PC-9 (cell line): ENCODE results near the gene AADAT. TPM values are rescaled to one million over a fixed set of nuclear protein-coding genes. Genes with fewer than 3 reads are reported as not detected.
"Not testable (repeated sequence)": the region's sequence is repeated elsewhere in the genome, so short reads cannot be mapped to it uniquely, and the experiment has no call there.

Experiments
- BruUV-seq: library from RNA; stranded (reverse); fragments of 400-500 nt; replicated peaks from 2 replicates; lab custom pipeline; 2021; lab: Mats Ljungman, UMichigan
- CTCF ChIA-PET: fragments of 300-600 bp; sonication (Branson Sonifier 250); formaldehyde crosslinking; loops from one replicate; lab custom pipeline; 2022; ENCODE audit warnings: antibody characterized with exemption; lab: Charles Lee
- POLR2A ChIA-PET: fragments of 300-600 bp; sonication (Branson Sonifier 250); formaldehyde crosslinking; loops from one replicate; lab custom pipeline; 2022; ENCODE audit warnings: antibody characterized with exemption; ENCODE audit not compliant: unreplicated experiment; lab: Charles Lee
- DNase-seq, 2 experiments: peaks; one replicate each; pipeline versions ENCODE4 v3.0.0 to v3.0.0-alpha.2; 2015 to 2022; ENCODE audit warnings: mixed read lengths in 1 of 2
- H2AFZ ChIP-seq: fragments of 200-600 bp; sonication (generic); 2 replicates; pipeline ENCODE4 v1.8.1; 2017; ENCODE audit warnings: antibody characterized with exemption
- H3F3A ChIP-seq: fragments of 200-600 bp; sonication (generic); 2 replicates; pipeline ENCODE4 v1.8.1; 2017; ENCODE audit warnings: antibody characterized with exemption, mild to moderate bottlenecking, low read depth; ENCODE audit not compliant: insufficient read depth
- H3K27ac ChIP-seq: fragments of 200-600 bp; sonication (generic); 2 replicates; pipeline ENCODE4 v1.6.1; 2016; ENCODE audit warnings: mixed run types
- H3K27me3 ChIP-seq: fragments of 200-600 bp; sonication (generic); 2 replicates; pipeline ENCODE4 v1.6.1; 2016; ENCODE audit warnings: low read depth, mixed run types; ENCODE audit not compliant: insufficient read depth
- H3K36me3 ChIP-seq: fragments of 200-600 bp; sonication (generic); 2 replicates; pipeline ENCODE4 v1.6.1; 2016; ENCODE audit warnings: low read depth, mixed run types
- H3K4me1 ChIP-seq: fragments of 200-600 bp; sonication (generic); replicated peaks from 2 replicates; pipeline ENCODE4 v1.6.1; 2016; ENCODE audit warnings: mixed run types; ENCODE audit not compliant: insufficient read depth
- H3K4me2 ChIP-seq: fragments of 200-600 bp; sonication (generic); 2 replicates; pipeline ENCODE4 v1.6.1; 2017; ENCODE audit warnings: mixed run types
- H3K4me3 ChIP-seq: fragments of 200-600 bp; sonication (generic); 2 replicates; pipeline ENCODE4 v1.6.1; 2016; ENCODE audit warnings: mixed run types
- H3K79me2 ChIP-seq: fragments of 200-600 bp; sonication (generic); 2 replicates; pipeline ENCODE4 v1.6.1; 2017; ENCODE audit warnings: low read depth, mixed run types
- H3K9me2 ChIP-seq: fragments of 200-600 bp; sonication (generic); 2 replicates; pipeline ENCODE4 v1.8.1; 2017; ENCODE audit warnings: mild to moderate bottlenecking; ENCODE audit not compliant: insufficient read depth
- H3K9me3 ChIP-seq: fragments of 200-600 bp; sonication (generic); 2 replicates; pipeline ENCODE4 v1.8.1; 2016; ENCODE audit warnings: low read depth; ENCODE audit not compliant: insufficient read depth
- H4K20me1 ChIP-seq: fragments of 200-600 bp; sonication (generic); 2 replicates; pipeline ENCODE4 v1.8.1; 2017; ENCODE audit not compliant: insufficient read depth
- CTCF ChIP-seq: fragments of 200-600 bp; sonication (generic); conservative IDR thresholded peaks from 2 replicates; pipeline ENCODE4 v1.6.1; 2017; ENCODE audit warnings: mixed run types, antibody characterized with exemption, mild to moderate bottlenecking, moderate library complexity
- EZH2 ChIP-seq: fragments of 200-600 bp; sonication (generic); IDR thresholded peaks from 2 replicates; pipeline ENCODE4 v1.8.0; 2017; ENCODE audit warnings: antibody characterized with exemption, low read depth
- intact Hi-C: fragments of 100-400 bp; cut with micrococcal nuclease; formaldehyde crosslinking; loops from one replicate; pipeline ENCODE4 v1.10.0; 2022; ENCODE audit not compliant: unreplicated experiment
- total RNA-seq: library from RNA; stranded (reverse); gene quantifications from 2 replicates; pipeline ENCODE4 v1.2.3, GENCODE V29; 2021

AADAT gene
- total RNA-seq, 1 experiment from 2014 or later: 2.6 TPM

- Histone ChIP-seq H3K4me2 (no peak overlapping the region), H3K9me3 (no peaks in the 10 kb centered on the region), H4K20me1 (no peaks in the 10 kb centered on the region), H3K9me2 (no peaks in the 10 kb centered on the region), H3K36me3 (no peaks in the 10 kb centered on the region), H3K27ac (no peak overlapping the region), H3K4me3 (no peak overlapping the region), H3K79me2 (no peaks in the 10 kb centered on the region), H3K27me3 (no peaks in the 10 kb centered on the region), H3K4me1 (no peaks in the 10 kb centered on the region), H3F3A (no peaks in the 10 kb centered on the region), H2AFZ (no peak overlapping the region)
- no TSS peak for BruUV-seq
- ChIA-PET POLR2A (no interaction called here), CTCF (no interaction called here)
- TF ChIP-seq EZH2 (no peak), CTCF (no peak)
- intact Hi-C loops: no loop called here
- DNase-seq: no peak
These were observed 12.7 kb upstream of the AADAT start for GRCh38 chr4:170102426-170102825.

- H3K27ac ChIP-seq, POLR2A ChIA-PET, H4K20me1 ChIP-seq, CTCF ChIA-PET, DNase-seq, H3K27me3 ChIP-seq, H3K4me3 ChIP-seq, intact Hi-C loops, H2AFZ ChIP-seq, H3K9me2 ChIP-seq, H3K9me3 ChIP-seq, H3K79me2 ChIP-seq, H3K36me3 ChIP-seq, H3K4me2 ChIP-seq, H3F3A ChIP-seq, H3K4me1 ChIP-seq, BruUV-seq: not testable (repeated sequence)
These were observed 8.4 kb upstream of the AADAT start for GRCh38 chr4:170098171-170098570.

- CTCF ChIA-PET: no interaction called here
- no peak for TF ChIP-seq EZH2
- no peak for TF ChIP-seq CTCF
- intact Hi-C loops: no loop called here
- Histone ChIP-seq H2AFZ (no peak overlapping the region), H3K9me2 (no peaks in the 10 kb centered on the region), H4K20me1 (no peaks in the 10 kb centered on the region), H3K4me3 (no peak overlapping the region), H3K27me3 (no peaks in the 10 kb centered on the region; the same call in 1 of the 2 replicates), H3K4me2 (no peak overlapping the region), H3K4me1 (no peaks in the 10 kb centered on the region), H3K36me3 (no peaks in the 10 kb centered on the region), H3K79me2 (no peaks in the 10 kb centered on the region), H3F3A (no peaks in the 10 kb centered on the region), H3K27ac (no peak overlapping the region), H3K9me3 (no peaks in the 10 kb centered on the region)
- no peak for DNase-seq
- no TSS peak for BruUV-seq
- POLR2A ChIA-PET: no interaction called here
These were observed 7.9 kb upstream of the AADAT start for GRCh38 chr4:170097681-170098080.

- no TSS peak for BruUV-seq
- no peaks in the 10 kb centered on the region for H3F3A ChIP-seq
- H3K4me3 ChIP-seq: no peak overlapping the region
- 0 out of 2 replicates have a peak, but pooled peaks cover 5% of the 10 kb centered on the region for H3K4me1 ChIP-seq
- ChIA-PET CTCF (no interaction called here), POLR2A (no interaction called here)
- no peak overlapping the region for H2AFZ ChIP-seq
- no peak for TF ChIP-seq CTCF
- TF ChIP-seq EZH2: no peak
- no peaks in the 10 kb centered on the region for H3K79me2 ChIP-seq
- no peak overlapping the region for H3K27ac ChIP-seq
- H3K27me3 ChIP-seq: no peaks in the 10 kb centered on the region; the same call in 1 of the 2 replicates
- no peak overlapping the region for H3K4me2 ChIP-seq
- H3K9me3 ChIP-seq: no peaks in the 10 kb centered on the region
- H4K20me1 ChIP-seq: no peaks in the 10 kb centered on the region
- no peaks in the 10 kb centered on the region for H3K36me3 ChIP-seq
- no peaks in the 10 kb centered on the region for H3K9me2 ChIP-seq
- intact Hi-C loops: no loop called here
- DNase-seq: no peak
These were observed 4.3 kb upstream of the AADAT start for GRCh38 chr4:170093973-170094535.
